T-helper 17 cell (primary cell): Measurements from ENCODE around the gene FBXO21. TPM values are rescaled to one million over a fixed set of nuclear protein-coding genes. Genes with fewer than 3 reads are reported as not detected.
"Not testable (repeated sequence)": the region's sequence is repeated elsewhere in the genome, so short reads cannot be mapped to it uniquely, and the experiment has no call there.

Source experiments
- ATAC-seq: fragments of 150-1000 bp; cut with Tn5 transposase; 2 replicates; pipeline ENCODE4 v1.10.0; 2021; ENCODE audit warnings: mild to moderate bottlenecking, moderate library complexity
- DNase-seq, 3 donors: peaks; one replicate each; pipeline versions ENCODE4 v3.0.0 to v3.0.0-alpha.2; 2020 to 2021
- H3K9me3 ChIP-seq: one replicate; pipeline ENCODE4 v1.7.0; 2013; ENCODE audit warnings: low read length, mild to moderate bottlenecking; ENCODE audit not compliant: control insufficient read depth, poor library complexity, severe bottlenecking
- H3K27ac Mint-ChIP-seq: one replicate; pipeline ENCODE4 v1.8.0; 2022; ENCODE audit warnings: mild to moderate bottlenecking, moderate library complexity, mixed read lengths
- H3K27me3 Mint-ChIP-seq: one replicate; pipeline ENCODE4 v1.8.0; 2022; ENCODE audit warnings: mixed read lengths
- H3K36me3 Mint-ChIP-seq: one replicate; pipeline ENCODE4 v1.8.0; 2022; ENCODE audit warnings: low read depth, mixed read lengths
- H3K4me1 Mint-ChIP-seq: one replicate; pipeline ENCODE4 v1.8.0; 2022; ENCODE audit warnings: mild to moderate bottlenecking, mixed read lengths
- H3K4me3 Mint-ChIP-seq: one replicate; pipeline ENCODE4 v1.8.0; 2022; ENCODE audit warnings: mild to moderate bottlenecking, moderate library complexity, mixed read lengths
- total RNA-seq, 4 donors: library from RNA in 2 of 4; stranded (reverse) in 2 of 4; gene quantifications; one replicate each; pipeline ENCODE4 v1.2.3 and lab custom pipeline; 2022 to 2026

FBXO21 gene, protein sequence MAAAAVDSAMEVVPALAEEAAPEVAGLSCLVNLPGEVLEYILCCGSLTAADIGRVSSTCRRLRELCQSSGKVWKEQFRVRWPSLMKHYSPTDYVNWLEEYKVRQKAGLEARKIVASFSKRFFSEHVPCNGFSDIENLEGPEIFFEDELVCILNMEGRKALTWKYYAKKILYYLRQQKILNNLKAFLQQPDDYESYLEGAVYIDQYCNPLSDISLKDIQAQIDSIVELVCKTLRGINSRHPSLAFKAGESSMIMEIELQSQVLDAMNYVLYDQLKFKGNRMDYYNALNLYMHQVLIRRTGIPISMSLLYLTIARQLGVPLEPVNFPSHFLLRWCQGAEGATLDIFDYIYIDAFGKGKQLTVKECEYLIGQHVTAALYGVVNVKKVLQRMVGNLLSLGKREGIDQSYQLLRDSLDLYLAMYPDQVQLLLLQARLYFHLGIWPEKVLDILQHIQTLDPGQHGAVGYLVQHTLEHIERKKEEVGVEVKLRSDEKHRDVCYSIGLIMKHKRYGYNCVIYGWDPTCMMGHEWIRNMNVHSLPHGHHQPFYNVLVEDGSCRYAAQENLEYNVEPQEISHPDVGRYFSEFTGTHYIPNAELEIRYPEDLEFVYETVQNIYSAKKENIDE
- total RNA-seq = 10 to 100 TPM; 61.7 to 65.5 TPM
- total RNA-seq (lab: John Stamatoyannopoulos, UW) = 63.8 to 88.1 reads per million in 2 donors

DNA sequence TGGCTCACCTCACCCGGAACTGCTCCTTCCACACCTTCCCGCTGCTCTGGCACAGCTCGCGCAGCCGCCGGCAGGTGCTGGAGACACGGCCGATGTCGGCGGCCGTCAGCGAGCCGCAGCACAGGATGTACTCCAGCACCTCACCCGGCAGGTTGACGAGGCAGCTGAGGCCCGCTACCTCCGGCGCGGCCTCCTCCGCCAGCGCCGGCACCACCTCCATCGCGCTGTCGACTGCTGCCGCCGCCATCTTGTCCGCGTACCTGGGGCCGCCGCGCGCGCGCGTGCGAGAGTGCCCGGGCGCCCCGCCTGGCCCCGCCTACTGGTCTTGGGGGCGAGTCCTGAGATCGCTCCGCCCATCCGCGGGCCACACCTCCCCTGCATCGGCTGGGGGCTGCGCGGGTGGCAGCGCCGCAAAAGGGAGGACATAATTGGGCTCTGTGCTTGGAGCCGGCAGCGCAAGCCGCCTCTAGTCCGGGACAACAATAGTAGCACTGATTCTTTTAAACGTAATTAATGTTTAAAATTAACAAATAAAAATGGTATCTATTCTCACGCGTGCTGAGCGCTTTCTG lies at the start of gene FBXO21:
Gene FBXO21, minus strand, starts transcription at position 261 of the 572 bp plus-strand sequence. Its CDS starts 14 bp downstream, at position 247.
- Mint-ChIP-seq H3K27ac (peak within 1 kb of the TSS; percentile 90), H3K36me3 (no peaks in the 10 kb centered on the region), H3K4me1 (peaks cover 22% of the 10 kb centered on the region), H3K27me3 (no peaks in the 10 kb centered on the region), H3K4me3 (peak within 1 kb of the TSS; percentile 96)
- DNase-seq (peak; percentile 92 to 95 (median 93)), ATAC-seq (peak; percentile 93)
- H3K9me3 ChIP-seq = no peaks in the 10 kb centered on the region

DNA sequence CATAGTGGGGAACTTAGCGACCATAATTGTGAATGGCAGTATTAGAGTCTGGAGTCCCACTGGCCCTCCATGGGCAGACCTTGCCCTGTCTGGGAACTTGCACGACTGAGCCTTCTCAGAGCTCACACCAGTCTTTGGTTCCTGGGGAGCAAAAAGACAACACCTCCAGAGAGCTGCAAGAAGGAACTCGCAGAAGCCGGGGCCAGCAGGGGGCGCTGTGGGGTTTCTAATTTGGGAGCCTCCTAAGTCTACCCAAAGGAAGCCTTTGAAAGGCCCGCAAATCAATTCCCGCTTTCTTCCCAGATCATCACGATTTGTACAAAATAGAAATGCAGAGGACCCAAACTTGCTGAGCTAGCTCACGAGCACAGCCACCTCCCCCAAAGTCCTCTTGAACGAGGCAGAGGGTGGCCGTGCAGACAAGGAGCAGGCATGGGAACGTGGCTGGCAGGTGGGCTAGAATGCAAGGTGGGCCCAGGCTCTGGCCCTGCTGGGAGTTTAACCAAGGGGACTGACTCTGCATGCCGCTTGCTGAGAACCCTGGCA lies 46.3 kb upstream of the FBXO21 start:
- no peak overlapping the region for H3K27ac Mint-ChIP-seq
- H3K4me3 Mint-ChIP-seq = no peak overlapping the region
- no peaks in the 10 kb centered on the region for H3K36me3 Mint-ChIP-seq
- H3K4me1 Mint-ChIP-seq = peaks cover 3% of the 10 kb centered on the region
- no peaks in the 10 kb centered on the region for H3K9me3 ChIP-seq
- DNase-seq (peak; percentile 39 to 58 (median 57)), ATAC-seq (no peak)
- H3K27me3 Mint-ChIP-seq = peaks cover 32% of the 10 kb centered on the region

DNA sequence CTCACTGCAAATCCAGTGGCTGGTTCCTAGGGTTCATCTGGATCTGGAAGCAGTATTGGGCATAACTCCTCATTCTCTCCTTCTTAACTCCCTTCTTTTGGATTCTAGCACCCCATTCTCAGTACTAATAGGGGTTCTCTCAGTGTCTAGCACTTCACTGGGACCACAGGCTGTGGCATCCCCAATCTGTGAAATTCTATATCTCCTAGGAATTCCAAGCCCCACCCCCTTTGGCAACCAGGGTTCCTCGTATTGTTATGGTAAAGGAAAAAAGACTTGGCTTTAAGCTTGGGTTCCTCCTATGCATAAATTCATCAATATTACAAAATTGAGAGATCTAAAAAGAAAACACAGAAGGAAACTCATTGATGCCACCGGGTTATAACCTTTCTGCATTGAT lies 45.0 kb upstream of the FBXO21 start:
- H3K27me3 Mint-ChIP-seq = peaks cover 40% of the 10 kb centered on the region
- no peaks in the 10 kb centered on the region for H3K9me3 ChIP-seq
- no peak overlapping the region for H3K4me3 Mint-ChIP-seq
- no peak for DNase-seq
- H3K27ac Mint-ChIP-seq = no peak overlapping the region
- peaks cover 4% of the 10 kb centered on the region for H3K36me3 Mint-ChIP-seq
- ATAC-seq = no peak
- peaks cover 3% of the 10 kb centered on the region for H3K4me1 Mint-ChIP-seq

DNA sequence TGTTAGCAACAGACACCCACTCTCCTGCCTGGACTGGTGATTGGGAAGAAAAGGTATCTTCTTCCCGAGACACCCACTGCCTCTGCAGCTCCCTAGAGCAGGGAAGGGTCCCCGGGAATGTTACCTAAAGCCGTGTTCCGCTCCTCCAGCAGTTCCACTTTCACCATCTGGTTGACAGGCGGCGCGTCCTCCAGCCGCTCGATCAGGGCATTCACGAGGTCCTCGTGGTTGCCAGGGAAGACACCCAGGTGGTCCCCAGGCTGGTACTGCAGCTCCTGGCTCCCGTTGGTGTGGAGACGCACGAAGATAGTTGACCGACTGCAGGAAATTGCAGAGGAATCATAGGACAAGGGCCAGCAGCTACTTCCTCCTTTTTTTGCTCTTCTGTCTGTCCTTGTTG lies 44.2 kb upstream of the FBXO21 start:
- ATAC-seq (no peak), DNase-seq (no peak)
- peaks cover 4% of the 10 kb centered on the region for H3K36me3 Mint-ChIP-seq
- no peak overlapping the region for H3K27ac Mint-ChIP-seq
- no peak overlapping the region for H3K4me3 Mint-ChIP-seq
- peaks cover 3% of the 10 kb centered on the region for H3K4me1 Mint-ChIP-seq
- H3K27me3 Mint-ChIP-seq = peaks cover 44% of the 10 kb centered on the region
- no peaks in the 10 kb centered on the region for H3K9me3 ChIP-seq

DNA sequence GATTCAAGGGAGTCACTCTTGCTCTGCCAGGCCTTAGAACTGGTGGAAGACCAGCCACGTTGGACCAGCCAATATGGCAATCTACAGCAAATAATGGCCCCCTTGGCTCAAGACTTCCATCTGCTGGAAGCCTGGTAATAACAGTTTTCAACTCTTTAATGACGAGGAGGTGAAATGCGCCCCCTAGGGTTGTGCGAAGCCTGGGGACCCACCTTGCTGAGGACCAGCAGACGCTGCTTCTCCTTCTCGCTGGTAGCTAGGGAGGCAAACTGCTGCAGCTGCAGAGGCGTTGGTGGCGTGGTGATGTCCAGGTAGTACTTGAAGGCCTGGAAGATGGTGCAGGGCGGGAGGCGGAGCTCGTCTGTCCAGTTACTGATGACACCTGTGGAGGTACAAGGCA lies 41.5 kb upstream of the FBXO21 start:
- Mint-ChIP-seq H3K4me3 (no peak overlapping the region), H3K27ac (no peak overlapping the region), H3K4me1 (peaks cover 3% of the 10 kb centered on the region), H3K27me3 (peaks cover 66% of the 10 kb centered on the region), H3K36me3 (peaks cover 4% of the 10 kb centered on the region)
- DNase-seq = no peak
- ATAC-seq = no peak
- no peaks in the 10 kb centered on the region for H3K9me3 ChIP-seq

DNA sequence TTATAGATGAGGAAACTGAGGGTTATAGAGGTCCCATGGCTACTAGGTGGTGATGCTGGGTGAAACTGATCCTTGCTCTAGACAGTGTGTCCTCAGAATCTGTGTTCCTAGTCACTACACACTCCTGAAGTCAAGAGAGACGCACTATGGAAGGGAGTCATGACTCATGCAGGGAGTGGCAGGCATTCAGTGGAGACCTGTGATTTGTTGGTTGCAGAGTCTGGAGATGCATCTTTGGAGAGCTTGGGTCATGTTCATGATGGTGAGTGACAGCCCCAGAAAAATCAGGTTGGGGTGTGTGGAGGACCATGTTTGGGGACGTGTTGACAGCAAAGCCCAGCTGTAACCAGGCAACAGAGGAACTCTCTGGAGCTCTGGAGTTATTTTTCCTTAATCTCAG lies 38.0 kb upstream of the FBXO21 start:
- H3K36me3 Mint-ChIP-seq = peaks cover 4% of the 10 kb centered on the region
- ATAC-seq (no peak), DNase-seq (no peak)
- no peak overlapping the region for H3K4me3 Mint-ChIP-seq
- H3K27ac Mint-ChIP-seq = no peak overlapping the region
- no peaks in the 10 kb centered on the region for H3K9me3 ChIP-seq
- H3K4me1 Mint-ChIP-seq = no peaks in the 10 kb centered on the region
- peaks cover 62% of the 10 kb centered on the region for H3K27me3 Mint-ChIP-seq

DNA sequence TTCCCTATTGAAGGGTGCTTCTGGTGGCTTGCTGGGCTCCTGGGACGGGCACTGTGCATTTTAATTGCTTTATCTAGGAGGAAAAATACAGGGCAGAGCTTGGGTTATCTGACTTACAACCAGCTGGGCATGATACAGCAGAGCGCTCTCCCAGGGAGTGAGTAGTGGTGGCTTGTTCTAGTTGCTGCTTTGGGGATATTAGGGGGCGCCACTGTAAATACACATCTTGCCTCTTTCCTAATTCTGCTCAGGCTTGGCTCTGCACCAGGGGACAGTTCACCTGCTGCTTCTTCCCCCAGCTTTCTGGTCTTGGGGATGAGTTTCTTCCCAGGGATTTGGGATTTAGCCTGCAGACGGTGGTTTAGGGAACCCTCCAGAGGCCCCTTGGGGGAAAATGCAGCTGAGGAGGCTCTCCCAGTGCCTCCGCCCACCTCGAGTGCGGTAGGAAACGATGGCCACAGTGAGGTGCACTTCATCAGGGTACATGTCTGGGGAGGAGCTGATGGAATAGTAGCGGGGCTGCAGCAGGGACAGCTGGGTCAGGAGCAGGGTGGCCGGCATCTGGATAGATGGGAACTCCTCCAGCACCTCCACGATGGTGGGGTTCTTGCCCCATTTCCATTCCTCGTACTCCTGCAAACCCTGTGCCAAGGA lies 36.9 kb upstream of the FBXO21 start:
- H3K4me3 Mint-ChIP-seq = no peak overlapping the region
- DNase-seq (no peak), ATAC-seq (no peak)
- no peaks in the 10 kb centered on the region for H3K9me3 ChIP-seq
- no peaks in the 10 kb centered on the region for H3K4me1 Mint-ChIP-seq
- peaks cover 60% of the 10 kb centered on the region for H3K27me3 Mint-ChIP-seq
- H3K36me3 Mint-ChIP-seq = peaks cover 4% of the 10 kb centered on the region
- H3K27ac Mint-ChIP-seq = no peak overlapping the region

DNA sequence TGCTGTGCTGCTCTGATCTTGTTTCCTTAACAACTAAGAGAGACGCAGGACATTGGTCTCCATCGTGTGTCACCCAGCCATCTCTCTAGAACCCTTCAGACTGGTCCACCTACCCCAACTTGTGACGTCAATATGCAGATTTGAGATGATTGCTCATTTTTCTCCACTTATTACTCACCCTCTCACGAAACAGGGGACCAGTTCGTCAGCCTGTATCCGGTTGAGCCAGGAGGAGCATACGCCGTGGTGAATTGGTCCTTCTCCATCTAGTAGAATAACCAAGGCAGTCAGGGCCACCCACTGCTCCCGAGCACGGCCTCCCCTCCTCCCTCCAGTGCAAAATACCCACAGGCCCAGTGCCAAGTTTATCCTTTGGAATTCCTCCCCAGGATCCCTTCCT lies 36.2 kb upstream of the FBXO21 start:
- H3K9me3 ChIP-seq = no peaks in the 10 kb centered on the region
- ATAC-seq = no peak
- DNase-seq = no peak
- Mint-ChIP-seq H3K4me3 (no peak overlapping the region), H3K36me3 (peaks cover 4% of the 10 kb centered on the region), H3K27ac (no peak overlapping the region), H3K27me3 (peaks cover 54% of the 10 kb centered on the region), H3K4me1 (no peaks in the 10 kb centered on the region)

DNA sequence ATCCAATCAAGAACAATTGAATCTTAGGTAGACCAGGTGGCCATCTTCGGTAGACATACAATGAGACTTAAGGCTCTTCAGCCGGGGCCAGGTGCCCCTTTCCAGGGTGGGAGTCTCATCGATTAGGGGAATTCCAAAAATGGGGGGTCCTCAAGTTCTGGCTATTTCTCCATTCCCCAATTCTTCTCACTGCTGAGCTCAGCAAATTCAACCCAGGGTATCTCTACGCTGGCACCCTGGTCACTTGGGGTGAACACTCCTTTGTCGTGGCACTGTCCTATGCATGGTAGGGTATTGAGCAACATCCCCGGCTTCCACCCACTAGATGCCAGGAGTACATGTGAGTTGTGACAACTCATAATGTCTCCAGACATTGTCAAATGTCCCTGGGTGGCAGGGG lies 34.9 kb upstream of the FBXO21 start:
- Mint-ChIP-seq H3K36me3 (no peaks in the 10 kb centered on the region), H3K27ac (no peak overlapping the region), H3K27me3 (peaks cover 49% of the 10 kb centered on the region), H3K4me1 (no peaks in the 10 kb centered on the region), H3K4me3 (no peak overlapping the region)
- no peaks in the 10 kb centered on the region for H3K9me3 ChIP-seq
- ATAC-seq (no peak), DNase-seq (no peak)

DNA sequence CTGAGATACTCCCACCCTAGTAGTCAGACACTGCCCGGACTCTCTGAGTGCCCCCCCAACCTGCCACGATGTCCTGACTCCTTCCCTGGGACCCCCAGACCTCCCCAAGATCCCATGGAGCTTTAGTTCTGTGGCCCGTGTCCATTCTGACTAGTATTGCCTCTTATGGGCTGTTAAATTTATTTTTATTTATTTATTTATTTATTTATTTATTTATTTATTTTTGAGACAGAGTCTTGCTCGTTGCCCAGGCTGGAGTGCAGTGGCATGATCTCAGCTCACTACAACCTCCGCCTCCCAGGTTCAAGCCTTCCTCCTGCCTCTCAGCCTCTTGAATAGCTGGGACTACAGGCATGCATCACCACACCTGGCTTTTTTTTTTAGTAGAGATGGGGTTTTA lies 30.7 kb upstream of the FBXO21 start:
- peaks cover 40% of the 10 kb centered on the region for H3K27me3 Mint-ChIP-seq
- H3K4me3 Mint-ChIP-seq, H3K4me1 Mint-ChIP-seq, ATAC-seq, DNase-seq, H3K9me3 ChIP-seq, H3K36me3 Mint-ChIP-seq, H3K27ac Mint-ChIP-seq: not testable (repeated sequence)

DNA sequence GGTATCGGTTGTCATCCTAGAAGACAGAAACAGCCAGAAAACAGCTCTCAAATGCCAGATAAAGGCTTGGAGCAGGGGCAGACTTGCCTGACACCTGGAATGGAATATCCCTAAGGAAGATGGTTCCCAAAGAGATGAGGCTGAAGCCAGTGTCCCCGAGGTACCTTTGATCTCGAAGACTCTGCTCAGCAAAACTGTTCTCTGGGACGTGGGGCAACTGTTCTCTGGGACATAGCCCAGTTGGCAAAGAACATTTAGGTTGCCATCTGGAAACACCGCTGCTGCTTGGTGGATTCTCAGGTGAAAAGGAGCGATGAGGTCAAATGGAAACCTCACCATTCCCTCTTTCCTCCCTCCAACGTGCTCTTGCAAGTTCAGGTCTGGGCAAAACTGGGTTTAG lies 27.9 kb upstream of the FBXO21 start:
- DNase-seq (no peak), ATAC-seq (no peak)
- Mint-ChIP-seq H3K4me3 (no peak overlapping the region), H3K4me1 (no peaks in the 10 kb centered on the region), H3K27ac (no peak overlapping the region), H3K36me3 (no peaks in the 10 kb centered on the region), H3K27me3 (peaks cover 33% of the 10 kb centered on the region)
- no peaks in the 10 kb centered on the region for H3K9me3 ChIP-seq

DNA sequence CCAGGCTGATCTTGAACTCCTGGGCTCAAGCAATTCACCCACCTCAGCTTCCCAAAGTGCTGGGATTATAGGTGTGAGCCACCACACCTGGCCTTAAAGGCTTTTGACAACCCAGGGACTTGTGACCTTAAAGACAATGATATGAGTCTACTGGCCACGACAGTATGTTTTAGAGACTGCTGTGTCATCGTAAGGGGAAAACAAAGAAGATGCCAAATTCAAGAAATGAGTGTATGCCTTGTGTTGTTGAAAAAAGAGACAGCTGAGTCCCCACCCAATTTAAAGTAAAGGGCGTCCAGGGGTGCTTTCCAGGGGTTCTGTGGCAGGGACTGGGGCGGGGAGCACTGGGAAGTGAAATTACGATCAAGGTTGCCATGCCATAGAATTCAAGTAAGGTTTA lies 26.4 kb upstream of the FBXO21 start:
- H3K9me3 ChIP-seq = no peaks in the 10 kb centered on the region
- peaks cover 46% of the 10 kb centered on the region for H3K27me3 Mint-ChIP-seq
- no peak for DNase-seq
- ATAC-seq = no peak
- no peaks in the 10 kb centered on the region for H3K36me3 Mint-ChIP-seq
- H3K27ac Mint-ChIP-seq = no peak overlapping the region
- no peak overlapping the region for H3K4me3 Mint-ChIP-seq
- H3K4me1 Mint-ChIP-seq = no peaks in the 10 kb centered on the region

DNA sequence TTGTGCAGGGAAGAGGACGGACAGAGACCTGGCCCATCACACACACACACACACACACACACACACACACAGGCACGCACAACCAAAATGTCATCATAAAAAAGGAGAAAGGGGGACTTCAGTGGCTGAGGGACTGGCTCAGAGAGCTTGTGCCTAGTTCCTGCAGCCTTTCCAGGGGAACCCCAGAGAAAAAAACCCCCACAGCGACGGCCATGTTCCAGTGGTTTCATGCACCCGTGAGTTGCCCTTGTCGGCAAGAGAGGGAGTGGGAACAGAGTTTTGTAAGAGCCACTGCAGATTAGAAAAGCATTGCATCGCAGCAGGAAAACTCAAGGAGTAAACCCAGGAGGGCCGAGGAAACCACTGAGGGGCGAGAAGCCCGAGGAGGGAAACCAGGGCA lies 24.5 kb upstream of the FBXO21 start:
- Mint-ChIP-seq H3K4me1 (no peaks in the 10 kb centered on the region), H3K4me3 (no peak overlapping the region), H3K27me3 (peaks cover 51% of the 10 kb centered on the region), H3K36me3 (peaks cover 2% of the 10 kb centered on the region), H3K27ac (no peak overlapping the region)
- DNase-seq = no peak
- no peak for ATAC-seq
- H3K9me3 ChIP-seq = no peaks in the 10 kb centered on the region
